H9 (cell line): Measurements from ENCODE around the gene CDS2. TPM values are rescaled to one million over a fixed set of nuclear protein-coding genes. Genes with fewer than 3 reads are reported as not detected.

ENCODE experiments used
- DNase-seq: peaks from one replicate; pipeline ENCODE4 v3.0.0-alpha.2; 2017
- H2AFZ ChIP-seq: one replicate; pipeline ENCODE4 v1.6.1; 2013; ENCODE audit warnings: mild to moderate bottlenecking, low read length, control low read depth, moderate library complexity
- H2AK5ac ChIP-seq: 2 replicates; pipeline ENCODE4 v1.6.1; 2013; ENCODE audit warnings: low read length, control low read depth, mixed read lengths; ENCODE audit not compliant: insufficient read length
- H2BK120ac ChIP-seq: one replicate; pipeline ENCODE4 v1.6.1; 2013; ENCODE audit warnings: low read depth, mild to moderate bottlenecking, low read length, control low read depth, inconsistent platforms; ENCODE audit not compliant: poor library complexity, severe bottlenecking
- H2BK12ac ChIP-seq: 2 replicates; pipeline ENCODE4 v1.6.1; 2013; ENCODE audit warnings: low read length, control low read depth, mixed read lengths, low read depth; ENCODE audit not compliant: insufficient read length
- H2BK15ac ChIP-seq: 2 replicates; pipeline ENCODE4 v1.6.1; 2013; ENCODE audit warnings: low read depth, low read length, control low read depth
- H2BK20ac ChIP-seq: one replicate; pipeline ENCODE4 v1.6.1; 2013; ENCODE audit warnings: low read depth, mild to moderate bottlenecking, low read length, control low read depth, inconsistent platforms; ENCODE audit not compliant: poor library complexity, severe bottlenecking
- H2BK5ac ChIP-seq: 2 replicates; pipeline ENCODE4 v1.6.1; 2013; ENCODE audit warnings: low read length, control low read depth, mixed read lengths; ENCODE audit not compliant: insufficient read length
- H3K14ac ChIP-seq: 2 replicates; pipeline ENCODE4 v1.6.1; 2013; ENCODE audit warnings: low read length, control low read depth; ENCODE audit not compliant: insufficient read depth
- H3K18ac ChIP-seq: 2 replicates; pipeline ENCODE4 v1.6.1; 2013; ENCODE audit warnings: low read depth, mild to moderate bottlenecking, mixed read lengths, low read length, control low read depth; ENCODE audit not compliant: insufficient read length
- H3K23ac ChIP-seq: 2 replicates; pipeline ENCODE4 v1.6.1; 2013; ENCODE audit warnings: low read length, control low read depth, mixed read lengths, low read depth; ENCODE audit not compliant: insufficient read length
- H3K23me2 ChIP-seq: 2 replicates; pipeline ENCODE4 v1.6.1; 2013; ENCODE audit warnings: low read depth, mild to moderate bottlenecking, mixed read lengths, low read length, control low read depth; ENCODE audit not compliant: insufficient read length, poor library complexity, severe bottlenecking
- H3K27ac ChIP-seq: 2 replicates; pipeline ENCODE4 v1.5.1; 2013; ENCODE audit warnings: low read length, control low read depth, mixed read lengths, low read depth; ENCODE audit not compliant: insufficient read length
- H3K27me3 ChIP-seq: 2 replicates; pipeline ENCODE4 v1.6.1; 2013; ENCODE audit warnings: low read length, control low read depth, inconsistent platforms; ENCODE audit not compliant: insufficient read depth
- H3K4ac ChIP-seq: 2 replicates; pipeline ENCODE4 v1.6.1; 2013; ENCODE audit warnings: low read depth, mild to moderate bottlenecking, control low read depth, inconsistent platforms, low read length, moderate library complexity
- H3K4me1 ChIP-seq: 2 replicates; pipeline ENCODE4 v1.6.1; 2013; ENCODE audit warnings: low read length, control low read depth, inconsistent platforms; ENCODE audit not compliant: insufficient read depth
- H3K4me2 ChIP-seq: 2 replicates; pipeline ENCODE4 v1.6.1; 2013; ENCODE audit warnings: low read length, control low read depth, mixed read lengths; ENCODE audit not compliant: insufficient read length, insufficient read depth
- H3K56ac ChIP-seq: 2 replicates; pipeline ENCODE4 v1.6.1; 2013; ENCODE audit warnings: low read depth, mild to moderate bottlenecking, mixed read lengths, low read length, control low read depth; ENCODE audit not compliant: insufficient read length
- H3K79me1 ChIP-seq: 2 replicates; pipeline ENCODE4 v1.6.1; 2013; ENCODE audit warnings: low read depth, mild to moderate bottlenecking, moderate library complexity, low read length, control low read depth, inconsistent platforms; ENCODE audit not compliant: insufficient read depth, poor library complexity, severe bottlenecking
- H3K79me2 ChIP-seq: 2 replicates; pipeline ENCODE4 v1.6.1; 2013; ENCODE audit warnings: low read length, control low read depth, inconsistent platforms; ENCODE audit not compliant: insufficient read depth
- H3K9ac ChIP-seq: 2 replicates; pipeline ENCODE4 v1.6.1; 2013; ENCODE audit warnings: low read length, control low read depth, mixed read lengths; ENCODE audit not compliant: insufficient read length; ENCODE audit errors: extremely low read depth
- H3K9me3 ChIP-seq: one replicate; pipeline ENCODE4 v1.6.1; 2013; ENCODE audit warnings: low read depth, low read length, inconsistent platforms; ENCODE audit not compliant: control insufficient read depth
- H3T11ph ChIP-seq: one replicate; pipeline ENCODE4 v1.6.1; 2013; ENCODE audit warnings: mild to moderate bottlenecking, low read length, control low read depth, inconsistent platforms
- H4K20me1 ChIP-seq: one replicate; pipeline ENCODE4 v1.6.1; 2013; ENCODE audit not compliant: control insufficient read depth, insufficient read length, insufficient read depth
- H4K5ac ChIP-seq: 2 replicates; pipeline ENCODE4 v1.6.1; 2013; ENCODE audit warnings: low read depth, mild to moderate bottlenecking, mixed read lengths, low read length, control low read depth; ENCODE audit not compliant: insufficient read length
- H4K8ac ChIP-seq: replicated peaks from 2 replicates; pipeline ENCODE4 v1.6.1; 2013; ENCODE audit warnings: low read length, control low read depth, mixed read lengths, low read depth; ENCODE audit not compliant: insufficient read length
- H4K91ac ChIP-seq: 2 replicates; pipeline ENCODE4 v1.6.1; 2013; ENCODE audit warnings: low read depth, mild to moderate bottlenecking, moderate library complexity, mixed read lengths, low read length, control low read depth; ENCODE audit not compliant: insufficient read length
- H3K27ac Mint-ChIP-seq, 3 experiments: 2 replicates in 2 of 3; 3 replicates in 1 of 3; pipeline ENCODE4 v1.8.0; 2020 to 2021; ENCODE audit warnings: mixed read lengths in 3 of 3, mild to moderate bottlenecking in 1 of 3, moderate library complexity in 1 of 3
- H3K27me3 Mint-ChIP-seq: 2 replicates; pipeline ENCODE4 v1.8.0; 2021; ENCODE audit warnings: low read depth, mild to moderate bottlenecking, moderate library complexity, mixed read lengths
- H3K36me3 Mint-ChIP-seq, 3 experiments: 2 replicates in 2 of 3; 3 replicates in 1 of 3; pipeline ENCODE4 v1.8.0; 2020 to 2021; ENCODE audit warnings: low read depth in 3 of 3, mixed read lengths in 3 of 3; ENCODE audit not compliant: insufficient read depth in 1 of 3
- H3K4me1 Mint-ChIP-seq, 2 experiments: 2 replicates each; pipeline ENCODE4 v1.8.0; 2020; ENCODE audit warnings: mixed read lengths in 2 of 2
- H3K4me3 Mint-ChIP-seq, 2 experiments: 2 replicates in 1 of 2; 3 replicates in 1 of 2; pipeline ENCODE4 v1.8.0; 2020 to 2021; ENCODE audit warnings: mild to moderate bottlenecking in 2 of 2, mixed read lengths in 2 of 2, moderate library complexity in 1 of 2
- H3K9me3 Mint-ChIP-seq, 2 experiments: 2 replicates in 1 of 2; 3 replicates in 1 of 2; pipeline ENCODE4 v1.8.0; 2020; ENCODE audit warnings: mild to moderate bottlenecking in 2 of 2, mixed read lengths in 2 of 2, moderate library complexity in 1 of 2
- WGBS: extraction: QIAGEN DNeasy Blood & Tissue Kit; methylation state at CpG from one replicate; pipeline ENCODE4 v1.1.7; 2013; ENCODE audit warnings: missing lambda C conversion rate, low lambda C conversion rate, mixed read lengths; ENCODE audit not compliant: insufficient read length; ENCODE audit errors: extremely low coverage; 5-methylcytosine and 5-hydroxymethylcytosine counted together
- total RNA-seq: library from RNA; stranded (reverse); gene quantifications from 2 replicates; pipeline ENCODE4 v1.2.1, GENCODE V29; 2021
- TF ChIP-seq, protein P1 (sequence below): fragments of 200-600 bp; sonication (generic); conservative IDR thresholded peaks from 3 replicates; pipeline ENCODE4 v1.8.0; 2021; ENCODE audit warnings: antibody characterized with exemption, mild to moderate bottlenecking

CDS2 gene
- total RNA-seq, 1 experiment from 2014 or later = 63.2 TPM

- H3K9ac ChIP-seq = no peak overlapping the region
- H2BK120ac ChIP-seq = no peak overlapping the region
- no peak overlapping the region for H3K18ac ChIP-seq
- H4K20me1 ChIP-seq = no peaks in the 10 kb centered on the region
- H4K5ac ChIP-seq = no peak overlapping the region
- no peak overlapping the region for H3K23ac ChIP-seq
- no peak overlapping the region for H3K4me3 Mint-ChIP-seq
- H3K4ac ChIP-seq = no peak overlapping the region
- H3K56ac ChIP-seq = no peak overlapping the region
- H3K36me3 Mint-ChIP-seq = peaks cover 14 to 59% (median 36%) of the 10 kb centered on the region in 3 experiments; a peak in 6 of 7 replicates
- peak overlapping the region in 2 of 3 experiments; percentile 32 to 88; a peak in 2 of 7 replicates for H3K27ac Mint-ChIP-seq
- DNase-seq = no peak
- no peaks in the 10 kb centered on the region for H3K79me2 ChIP-seq
- no peak overlapping the region for H4K8ac ChIP-seq
- peaks cover 7 to 14% of the 10 kb centered on the region in 2 experiments for H3K4me1 Mint-ChIP-seq
- no CpG with 5 or more reads among the region's 1 CpG for WGBS
- H2BK15ac ChIP-seq = no peak overlapping the region
- no peak overlapping the region for H4K91ac ChIP-seq
- no peaks in the 10 kb centered on the region for H3K23me2 ChIP-seq
- H3K27me3 Mint-ChIP-seq = no peaks in the 10 kb centered on the region
- no peaks in the 10 kb centered on the region for H3K79me1 ChIP-seq
- H3K4me2 ChIP-seq = no peak overlapping the region
- H2AFZ ChIP-seq = no peak overlapping the region
- H3K27ac ChIP-seq = no peak overlapping the region
- H3K9me3 ChIP-seq = no peaks in the 10 kb centered on the region
- H3K27me3 ChIP-seq = no peaks in the 10 kb centered on the region
- H3K9me3 Mint-ChIP-seq = no peaks in the 10 kb centered on the region
- no peak overlapping the region for H3K14ac ChIP-seq
- no peak overlapping the region for H2BK12ac ChIP-seq
- TF ChIP-seq, protein P1, sequence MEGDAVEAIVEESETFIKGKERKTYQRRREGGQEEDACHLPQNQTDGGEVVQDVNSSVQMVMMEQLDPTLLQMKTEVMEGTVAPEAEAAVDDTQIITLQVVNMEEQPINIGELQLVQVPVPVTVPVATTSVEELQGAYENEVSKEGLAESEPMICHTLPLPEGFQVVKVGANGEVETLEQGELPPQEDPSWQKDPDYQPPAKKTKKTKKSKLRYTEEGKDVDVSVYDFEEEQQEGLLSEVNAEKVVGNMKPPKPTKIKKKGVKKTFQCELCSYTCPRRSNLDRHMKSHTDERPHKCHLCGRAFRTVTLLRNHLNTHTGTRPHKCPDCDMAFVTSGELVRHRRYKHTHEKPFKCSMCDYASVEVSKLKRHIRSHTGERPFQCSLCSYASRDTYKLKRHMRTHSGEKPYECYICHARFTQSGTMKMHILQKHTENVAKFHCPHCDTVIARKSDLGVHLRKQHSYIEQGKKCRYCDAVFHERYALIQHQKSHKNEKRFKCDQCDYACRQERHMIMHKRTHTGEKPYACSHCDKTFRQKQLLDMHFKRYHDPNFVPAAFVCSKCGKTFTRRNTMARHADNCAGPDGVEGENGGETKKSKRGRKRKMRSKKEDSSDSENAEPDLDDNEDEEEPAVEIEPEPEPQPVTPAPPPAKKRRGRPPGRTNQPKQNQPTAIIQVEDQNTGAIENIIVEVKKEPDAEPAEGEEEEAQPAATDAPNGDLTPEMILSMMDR = no peak
- no peaks in the 10 kb centered on the region for H3K4me1 ChIP-seq
- H3T11ph ChIP-seq = no peak overlapping the region
- no peak overlapping the region for H2BK5ac ChIP-seq
- no peak overlapping the region for H2BK20ac ChIP-seq
- H2AK5ac ChIP-seq = no peak overlapping the region
Measured at GRCh38 chr20:5184684-5185083, 57.9 kb downstream of the CDS2 start.
